K562 (cell line): ENCODE data around the gene ARV1. TPM values are rescaled to one million over a fixed set of nuclear protein-coding genes. Genes with fewer than 3 reads are reported as not detected.

Experiments used
- FOXA3 ChIP-seq, 2 experiments: fragments of 450-650 bp in 1 of 2; sonication (generic) in 1 of 2; formaldehyde crosslinking; IDR thresholded peaks in 1 of 2; conservative IDR thresholded peaks in 1 of 2; 2 replicates each; pipeline versions ENCODE4 v1.4.0 to v1.8.0; 2020 to 2022; ENCODE audit warnings: mild to moderate bottlenecking in 2 of 2, missing genetic modification reagents in 1 of 2
- FOXJ3 ChIP-seq: sonication (generic); formaldehyde crosslinking; IDR thresholded peaks from 2 replicates; pipeline ENCODE4 v1.4.0; 2020; ENCODE audit warnings: mild to moderate bottlenecking, missing genetic modification reagents
- GATAD2A ChIP-seq: fragments of 450-650 bp; IDR thresholded peaks from 2 replicates; pipeline ENCODE4 v1.6.1; 2017
- HDAC6 ChIP-seq: IDR thresholded peaks from 2 replicates; pipeline ENCODE4 v1.6.1; 2012; ENCODE audit warnings: low read depth, mild to moderate bottlenecking, control low read depth, inconsistent platforms, low read length, moderate library complexity
- HMG20B ChIP-seq: fragments of 250-450 bp; sonication (Bioruptor Pico); IDR thresholded peaks from 2 replicates; pipeline ENCODE4 v1.5.0; 2021; ENCODE audit warnings: mild to moderate bottlenecking
- MEF2D ChIP-seq: conservative IDR thresholded peaks from 2 replicates; pipeline ENCODE4 v1.6.1; 2016; ENCODE audit warnings: low read depth, missing genetic modification characterization, missing compliant biosample characterization
- MYC ChIP-seq, 2 experiments: fragments of 250-450 bp in 1 of 2; sonication (Bioruptor Pico) in 1 of 2; IDR thresholded peaks; 2 replicates each; pipeline versions ENCODE4 v1.5.1 to v1.6.1; 2012 to 2021; ENCODE audit warnings: low read depth in 2 of 2, borderline replicate concordance in 1 of 2, improper control_type of control experiment in 1 of 2, low read length in 1 of 2, mild to moderate bottlenecking in 1 of 2, moderate library complexity in 1 of 2
- RBM14 ChIP-seq: fragments of 200-400 bp; formaldehyde crosslinking; IDR thresholded peaks from 2 replicates; pipeline ENCODE4 v1.6.1; 2018; ENCODE audit warnings: low read depth, mild to moderate bottlenecking, low read length, moderate library complexity, borderline replicate concordance; ENCODE audit not compliant: insufficient read depth
- RBM22 ChIP-seq: fragments of 200-400 bp; formaldehyde crosslinking; IDR thresholded peaks from 2 replicates; pipeline ENCODE4 v1.6.1; 2018; ENCODE audit warnings: low read length, low read depth; ENCODE audit not compliant: poor library complexity, severe bottlenecking
- SMAD3 ChIP-seq: fragments of 450-650 bp; formaldehyde crosslinking; conservative IDR thresholded peaks from 2 replicates; pipeline ENCODE4 v1.4.0; 2020; ENCODE audit warnings: mild to moderate bottlenecking
- XRCC3 ChIP-seq: fragments of 450-650 bp; IDR thresholded peaks from 2 replicates; pipeline ENCODE4 v1.6.1; 2017; ENCODE audit warnings: mild to moderate bottlenecking, moderate library complexity
- ZFPM2 ChIP-seq: fragments of 250-450 bp; sonication (Bioruptor Pico); IDR thresholded peaks from 2 replicates; pipeline ENCODE4 v1.5.1; 2022; ENCODE audit warnings: mild to moderate bottlenecking
- ZNF12 ChIP-seq: sonication (generic); formaldehyde crosslinking; IDR thresholded peaks from 2 replicates; pipeline ENCODE4 v1.4.0; 2020; ENCODE audit warnings: mild to moderate bottlenecking, missing genetic modification reagents
- ZNF239 ChIP-seq: fragments of 250-450 bp; sonication (Bioruptor Pico); IDR thresholded peaks from 2 replicates; pipeline ENCODE4 v1.4.0; 2020; ENCODE audit warnings: mild to moderate bottlenecking
- ZNF24 ChIP-seq: fragments of 450-650 bp; IDR thresholded peaks from 2 replicates; pipeline ENCODE4 v1.6.1; 2016
- ZNF274 ChIP-seq: IDR thresholded peaks from 2 replicates; pipeline ENCODE4 v1.6.1; 2011; ENCODE audit warnings: low read depth, mild to moderate bottlenecking, low read length, moderate library complexity, borderline replicate concordance
- ZNF445 ChIP-seq: fragments of 250-450 bp; sonication (Bioruptor Pico); IDR thresholded peaks from 2 replicates; pipeline ENCODE4 v1.4.0; 2020; ENCODE audit warnings: low read depth, mild to moderate bottlenecking, moderate library complexity
- ZNF586 ChIP-seq: fragments of 450-650 bp; formaldehyde crosslinking; conservative IDR thresholded peaks from 2 replicates; pipeline ENCODE4 v1.4.0; 2020; ENCODE audit warnings: mild to moderate bottlenecking, moderate library complexity
- polyA plus RNA-seq, 8 experiments: library from polyadenylated mRNA; depleted of rRNA in 4 of 8; stranded (reverse) in 5 of 8; unstranded in 3 of 8; fragments of >200 nt; fragmentation: Nextera tagmentation in 2 of 8; fragmentation: Illumina TruSeq in 1 of 8; extraction: Ambion mirVana in 2 of 8; extraction: Trizol in 1 of 8; gene quantifications; 2 replicates each; pipeline versions ENCODE4 v1.2.1 to v1.2.3, GENCODE V29; 2011 to 2014; ENCODE audit warnings: inconsistent platforms in 1 of 8, missing spikeins in 1 of 8
- total RNA-seq, 7 experiments: library from RNA; depleted of rRNA in 6 of 7; stranded (reverse); fragments of >200 nt in 6 of 7; fragmentation: Illumina TruSeq in 2 of 7; extraction: Trizol in 2 of 7; gene quantifications; 2 replicates each; pipeline versions ENCODE4 v1.2.1 to v1.2.3, GENCODE V29; 2011 to 2021; ENCODE audit warnings: low replicate concordance in 1 of 7
- TF ChIP-seq, protein P1 (sequence below): sonication (generic); formaldehyde crosslinking; IDR thresholded peaks from 2 replicates; pipeline ENCODE4 v1.8.1; 2022; ENCODE audit warnings: missing genetic modification reagents
- TF ChIP-seq, protein P2 (sequence below): fragments of 450-650 bp; conservative IDR thresholded peaks from 2 replicates; pipeline ENCODE4 v1.6.1; 2016; ENCODE audit warnings: missing genetic modification characterization, low read depth, mild to moderate bottlenecking, missing compliant biosample characterization, moderate library complexity
- TF ChIP-seq, protein P3 (sequence below): fragments of 200-800 bp; sonication (Bioruptor generic); IDR thresholded peaks from 2 replicates; pipeline ENCODE4 v1.6.1; 2017; ENCODE audit warnings: missing genetic modification characterization, missing compliant biosample characterization

The ARV1 gene
- total and polyA plus RNA-seq, 9 of the 15 experiments (the other 6 are each of a cell fraction or from before 2014, with no cell fraction given): 54.8 to 139 (median 74.0) TPM

GRCh38 chr1:231046730-231047395, 68.0 kb downstream of the ARV1 start (continued):
- TF ChIP-seq ZNF12 (CRISPR knock-in tag) (no peak), FOXJ3 (CRISPR knock-in tag) (no peak), ZNF239 (no peak), HDAC6 (no peak), ZNF24 (no peak), FOXA3 (CRISPR knock-in tag; conservative IDR thresholded peaks at IDR 0.05 in 1 of 2, IDR thresholded peaks at IDR 0.05 in 1 of 2) (0 out of 4 replicates have a peak, but pooled peaks of 1 of the 2 experiments have one; percentile 23), XRCC3 (no peak), ZNF274 (no peak), HMG20B (CRISPR knock-in tag) (no peak), ZNF586 (CRISPR knock-in tag) (0 out of 2 replicates have a peak, but pooled peaks have one; percentile 24), ZNF445 (CRISPR knock-in tag) (no peak), GATAD2A (peak; percentile 30; the same call in 1 of the 2 replicates), MEF2D (tag) (no peak; the same call in 1 of the 2 replicates), RBM22 (no peak), MYC (IDR thresholded peaks at IDR 0.05; ENCODE audit: low read depth, low read length) (no peak), MYC (CRISPR knock-in tag; IDR thresholded peaks at IDR 0.05; ENCODE audit: borderline replicate concordance, low read depth) (no peak), ZFPM2 (CRISPR knock-in tag) (no peak), RBM14 (no peak), SMAD3 (CRISPR knock-in tag) (0 out of 2 replicates have a peak, but pooled peaks have one; percentile 51)
- TF ChIP-seq, protein P1, sequence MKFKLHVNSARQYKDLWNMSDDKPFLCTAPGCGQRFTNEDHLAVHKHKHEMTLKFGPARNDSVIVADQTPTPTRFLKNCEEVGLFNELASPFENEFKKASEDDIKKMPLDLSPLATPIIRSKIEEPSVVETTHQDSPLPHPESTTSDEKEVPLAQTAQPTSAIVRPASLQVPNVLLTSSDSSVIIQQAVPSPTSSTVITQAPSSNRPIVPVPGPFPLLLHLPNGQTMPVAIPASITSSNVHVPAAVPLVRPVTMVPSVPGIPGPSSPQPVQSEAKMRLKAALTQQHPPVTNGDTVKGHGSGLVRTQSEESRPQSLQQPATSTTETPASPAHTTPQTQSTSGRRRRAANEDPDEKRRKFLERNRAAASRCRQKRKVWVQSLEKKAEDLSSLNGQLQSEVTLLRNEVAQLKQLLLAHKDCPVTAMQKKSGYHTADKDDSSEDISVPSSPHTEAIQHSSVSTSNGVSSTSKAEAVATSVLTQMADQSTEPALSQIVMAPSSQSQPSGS (CRISPR knock-in tag): no peak
- TF ChIP-seq, protein P2, sequence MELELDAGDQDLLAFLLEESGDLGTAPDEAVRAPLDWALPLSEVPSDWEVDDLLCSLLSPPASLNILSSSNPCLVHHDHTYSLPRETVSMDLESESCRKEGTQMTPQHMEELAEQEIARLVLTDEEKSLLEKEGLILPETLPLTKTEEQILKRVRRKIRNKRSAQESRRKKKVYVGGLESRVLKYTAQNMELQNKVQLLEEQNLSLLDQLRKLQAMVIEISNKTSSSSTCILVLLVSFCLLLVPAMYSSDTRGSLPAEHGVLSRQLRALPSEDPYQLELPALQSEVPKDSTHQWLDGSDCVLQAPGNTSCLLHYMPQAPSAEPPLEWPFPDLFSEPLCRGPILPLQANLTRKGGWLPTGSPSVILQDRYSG: no peak
- TF ChIP-seq, protein P3, sequence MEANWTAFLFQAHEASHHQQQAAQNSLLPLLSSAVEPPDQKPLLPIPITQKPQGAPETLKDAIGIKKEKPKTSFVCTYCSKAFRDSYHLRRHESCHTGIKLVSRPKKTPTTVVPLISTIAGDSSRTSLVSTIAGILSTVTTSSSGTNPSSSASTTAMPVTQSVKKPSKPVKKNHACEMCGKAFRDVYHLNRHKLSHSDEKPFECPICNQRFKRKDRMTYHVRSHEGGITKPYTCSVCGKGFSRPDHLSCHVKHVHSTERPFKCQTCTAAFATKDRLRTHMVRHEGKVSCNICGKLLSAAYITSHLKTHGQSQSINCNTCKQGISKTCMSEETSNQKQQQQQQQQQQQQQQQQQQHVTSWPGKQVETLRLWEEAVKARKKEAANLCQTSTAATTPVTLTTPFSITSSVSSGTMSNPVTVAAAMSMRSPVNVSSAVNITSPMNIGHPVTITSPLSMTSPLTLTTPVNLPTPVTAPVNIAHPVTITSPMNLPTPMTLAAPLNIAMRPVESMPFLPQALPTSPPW (CRISPR knock-in tag): no peak
